Trophoblast cell (in vitro differentiated cells and primary cell): ENCODE results near the gene CNPPD1.
"Not testable (repeated sequence)": the region's sequence is repeated elsewhere in the genome, so short reads cannot be mapped to it uniquely, and the experiment has no call there.

Source experiments
- DNase-seq, 2 donors: peaks; one replicate each; pipeline ENCODE4 v3.0.0-alpha.2; 2016
- H2AFZ ChIP-seq: 2 replicates; pipeline ENCODE4 v1.6.1; 2013; ENCODE audit warnings: low read length, moderate library complexity, mild to moderate bottlenecking; ENCODE audit not compliant: insufficient read depth, poor library complexity
- H2AK5ac ChIP-seq: 2 replicates; pipeline ENCODE4 v1.6.1; 2013; ENCODE audit warnings: mild to moderate bottlenecking, low read length
- H2BK120ac ChIP-seq: 2 replicates; pipeline ENCODE4 v1.6.1; 2013; ENCODE audit warnings: low read length, mild to moderate bottlenecking, moderate library complexity; ENCODE audit not compliant: insufficient read depth, poor library complexity
- H2BK12ac ChIP-seq: 2 replicates; pipeline ENCODE4 v1.6.1; 2013; ENCODE audit warnings: mild to moderate bottlenecking, low read length, moderate library complexity
- H2BK5ac ChIP-seq: 2 replicates; pipeline ENCODE4 v1.6.1; 2013; ENCODE audit warnings: low read length, low read depth, moderate library complexity, mild to moderate bottlenecking; ENCODE audit not compliant: poor library complexity
- H3K14ac ChIP-seq: 2 replicates; pipeline ENCODE4 v1.6.1; 2013; ENCODE audit warnings: mild to moderate bottlenecking, low read length
- H3K18ac ChIP-seq: 2 replicates; pipeline ENCODE4 v1.6.1; 2013; ENCODE audit warnings: mild to moderate bottlenecking, low read length
- H3K23ac ChIP-seq: 2 replicates; pipeline ENCODE4 v1.6.1; 2013; ENCODE audit warnings: low read length
- H3K27ac ChIP-seq: 2 replicates; pipeline ENCODE4 v1.5.1; 2013; ENCODE audit warnings: low read depth, mild to moderate bottlenecking, inconsistent platforms, low read length, moderate library complexity
- H3K27me3 ChIP-seq: 2 replicates; pipeline ENCODE4 v1.6.1; 2013; ENCODE audit warnings: inconsistent platforms, mild to moderate bottlenecking, low read length, moderate library complexity; ENCODE audit not compliant: insufficient read depth
- H3K36me3 ChIP-seq, 2 experiments: 1 replicate in 1 of 2; 2 replicates in 1 of 2; pipeline ENCODE4 v1.6.1; 2013; ENCODE audit warnings: low read length in 2 of 2, mild to moderate bottlenecking in 2 of 2, moderate library complexity in 1 of 2; ENCODE audit not compliant: insufficient read depth in 2 of 2, control insufficient read depth in 1 of 2
- H3K4ac ChIP-seq: 2 replicates; pipeline ENCODE4 v1.6.1; 2013; ENCODE audit warnings: low read depth, mild to moderate bottlenecking, low read length, moderate library complexity
- H3K4me1 ChIP-seq, 2 experiments: 1 replicate in 1 of 2; 2 replicates in 1 of 2; pipeline ENCODE4 v1.6.1; 2013; ENCODE audit warnings: low read length in 2 of 2, mild to moderate bottlenecking in 2 of 2, moderate library complexity in 1 of 2; ENCODE audit not compliant: insufficient read depth in 2 of 2, control insufficient read depth in 1 of 2
- H3K4me2 ChIP-seq: 2 replicates; pipeline ENCODE4 v1.6.1; 2013; ENCODE audit warnings: inconsistent platforms, mild to moderate bottlenecking, low read length, moderate library complexity
- H3K4me3 ChIP-seq: 2 replicates; pipeline ENCODE4 v1.5.1; 2013; ENCODE audit warnings: mild to moderate bottlenecking, low read depth, low read length, inconsistent platforms
- H3K79me1 ChIP-seq: one replicate; pipeline ENCODE4 v1.6.1; 2013; ENCODE audit warnings: low read length
- H3K79me2 ChIP-seq: 2 replicates; pipeline ENCODE4 v1.6.1; 2013; ENCODE audit warnings: low read length, mild to moderate bottlenecking; ENCODE audit not compliant: control insufficient read depth, insufficient read depth, poor library complexity
- H3K9ac ChIP-seq: 2 replicates; pipeline ENCODE4 v1.6.1; 2013; ENCODE audit warnings: mild to moderate bottlenecking, low read length
- H3K9me3 ChIP-seq: 2 replicates; pipeline ENCODE4 v1.6.1; 2013; ENCODE audit warnings: low read depth, mild to moderate bottlenecking, control low read depth, inconsistent platforms, low read length; ENCODE audit not compliant: insufficient read depth
- H4K12ac ChIP-seq: 2 replicates; pipeline ENCODE4 v1.6.1; 2013; ENCODE audit warnings: low read depth, mild to moderate bottlenecking, low read length, moderate library complexity
- H4K8ac ChIP-seq: 2 replicates; pipeline ENCODE4 v1.6.1; 2013; ENCODE audit warnings: low read depth, mild to moderate bottlenecking, low read length, moderate library complexity
- H4K91ac ChIP-seq: one replicate; pipeline ENCODE4 v1.6.1; 2013; ENCODE audit warnings: low read depth, mild to moderate bottlenecking, low read length, moderate library complexity
- WGBS: extraction: QIAGEN DNeasy Blood & Tissue Kit; methylation state at CpG from one replicate; pipeline ENCODE4 v1.1.7; 2013; ENCODE audit warnings: missing lambda C conversion rate; ENCODE audit not compliant: insufficient read length, insufficient coverage; ENCODE audit errors: extremely low coverage; 5-methylcytosine and 5-hydroxymethylcytosine counted together

CNPPD1 gene

GRCh38 chr2:219204425-219205164, 27.9 kb upstream of the CNPPD1 start:
- H3K79me2 ChIP-seq = peaks cover 5% of the 10 kb centered on the region
- H2BK120ac ChIP-seq = no peak overlapping the region
- H3K23ac ChIP-seq = no peak overlapping the region
- DNase-seq = no peak
- H4K12ac ChIP-seq = no peak overlapping the region
- H3K18ac ChIP-seq = no peak overlapping the region
- H3K4me1 ChIP-seq = peaks cover 2 to 4% of the 10 kb centered on the region in 2 experiments
- no peak overlapping the region for H3K4ac ChIP-seq
- H3K9me3 ChIP-seq = no peaks in the 10 kb centered on the region
- H3K14ac ChIP-seq = no peak overlapping the region
- H3K4me2 ChIP-seq = no peak overlapping the region
- no peak overlapping the region for H4K8ac ChIP-seq
- peaks cover 5% of the 10 kb centered on the region for H3K79me1 ChIP-seq
- no peak overlapping the region for H2AFZ ChIP-seq
- H3K4me3 ChIP-seq = no peak overlapping the region
- H2BK5ac ChIP-seq = no peak overlapping the region
- H2AK5ac ChIP-seq = no peak overlapping the region
- H3K9ac ChIP-seq = no peak overlapping the region
- no peak overlapping the region for H3K27ac ChIP-seq
- H3K36me3 ChIP-seq = peaks cover 16 to 17% of the 10 kb centered on the region in 2 experiments
- H2BK12ac ChIP-seq = no peak overlapping the region
- H4K91ac ChIP-seq = no peak overlapping the region
- H3K27me3 ChIP-seq = no peaks in the 10 kb centered on the region
- no CpG with 5 or more reads among the region's 7 CpGs for WGBS

DNA sequence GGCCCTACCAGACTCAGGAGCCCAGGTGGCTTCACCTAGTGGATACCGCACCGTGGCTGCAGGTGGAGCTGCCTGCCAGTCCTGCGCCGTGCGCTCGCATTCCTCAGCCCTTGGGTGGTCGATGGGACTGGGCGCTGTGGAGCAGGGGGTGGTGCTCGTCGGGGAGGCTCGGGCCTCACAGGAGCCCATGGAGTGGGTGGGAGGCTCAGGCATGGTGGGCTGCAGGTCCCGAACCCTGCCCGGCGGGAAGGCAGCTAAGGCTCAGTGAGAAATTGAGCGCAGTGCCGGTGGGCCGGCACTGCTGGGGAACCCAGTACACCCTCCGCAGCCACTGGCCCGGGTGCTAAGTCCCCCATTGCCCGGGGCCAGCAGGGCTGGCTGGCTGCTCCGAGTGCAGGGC, 24.6 kb upstream of the CNPPD1 start:
- not testable (repeated sequence) for H2BK5ac ChIP-seq, H2BK12ac ChIP-seq, H2BK120ac ChIP-seq, H3K4me3 ChIP-seq, H3K18ac ChIP-seq, H4K12ac ChIP-seq, H3K9ac ChIP-seq, H3K4me1 ChIP-seq, H3K27me3 ChIP-seq, H3K36me3 ChIP-seq, H3K4me2 ChIP-seq, H2AK5ac ChIP-seq, H3K79me2 ChIP-seq, H3K14ac ChIP-seq, H4K91ac ChIP-seq, H2AFZ ChIP-seq, H3K27ac ChIP-seq, H3K79me1 ChIP-seq, H3K4ac ChIP-seq, DNase-seq, H3K9me3 ChIP-seq, H3K23ac ChIP-seq, H4K8ac ChIP-seq
- WGBS = no CpG with 5 or more reads among the region's 21 CpGs

DNA sequence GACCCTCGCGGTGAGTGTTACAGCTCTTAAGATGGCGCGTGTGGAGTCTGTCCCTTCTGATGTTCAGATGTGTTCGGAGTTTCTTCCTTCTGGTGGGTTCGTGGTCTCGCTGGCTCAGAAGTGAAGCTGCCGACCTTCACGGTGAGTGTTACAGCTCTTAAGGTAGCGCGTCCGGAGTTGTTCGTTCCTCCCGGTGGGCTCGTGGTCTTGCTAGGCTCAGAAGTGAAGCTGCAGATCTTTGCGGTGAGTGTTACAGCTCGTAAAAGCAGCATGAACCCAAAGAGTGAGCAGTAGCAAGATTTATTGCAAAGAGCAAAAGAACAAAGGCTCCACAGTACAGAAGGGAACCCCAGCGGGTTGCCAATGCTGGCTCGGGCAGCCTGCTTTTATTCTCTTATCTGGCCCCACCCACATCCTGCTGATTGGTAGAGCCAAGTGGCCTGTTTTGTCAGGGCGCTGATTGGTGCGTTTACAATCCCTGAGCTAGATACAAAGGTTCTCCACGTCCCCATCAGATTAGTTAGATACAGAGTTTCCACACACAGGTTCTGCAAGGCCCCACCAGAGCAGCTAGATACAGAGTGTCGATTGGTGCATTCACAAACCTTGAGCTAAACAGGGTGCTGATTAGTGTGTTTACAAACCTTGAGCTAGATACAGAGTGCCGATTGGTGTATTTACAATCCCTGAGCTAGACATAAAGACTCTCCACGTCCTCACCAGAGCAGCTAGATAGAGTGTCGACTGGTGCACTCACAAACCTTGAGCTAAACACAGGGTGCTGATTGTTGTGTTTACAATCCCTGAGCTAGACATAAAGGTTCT, 24.0 kb upstream of the CNPPD1 start:
- H3K4me1 ChIP-seq, H4K91ac ChIP-seq, H3K79me1 ChIP-seq, H2AFZ ChIP-seq, H4K8ac ChIP-seq, H3K27me3 ChIP-seq, H3K9me3 ChIP-seq, H3K36me3 ChIP-seq, H2AK5ac ChIP-seq, H2BK5ac ChIP-seq, H3K9ac ChIP-seq, H3K4me3 ChIP-seq, H3K18ac ChIP-seq, H4K12ac ChIP-seq, H3K14ac ChIP-seq, DNase-seq, H3K79me2 ChIP-seq, H3K4me2 ChIP-seq, H3K27ac ChIP-seq, H2BK12ac ChIP-seq, H2BK120ac ChIP-seq, H3K4ac ChIP-seq, H3K23ac ChIP-seq: not testable (repeated sequence)
- WGBS = no CpG with 5 or more reads among the region's 26 CpGs

DNA sequence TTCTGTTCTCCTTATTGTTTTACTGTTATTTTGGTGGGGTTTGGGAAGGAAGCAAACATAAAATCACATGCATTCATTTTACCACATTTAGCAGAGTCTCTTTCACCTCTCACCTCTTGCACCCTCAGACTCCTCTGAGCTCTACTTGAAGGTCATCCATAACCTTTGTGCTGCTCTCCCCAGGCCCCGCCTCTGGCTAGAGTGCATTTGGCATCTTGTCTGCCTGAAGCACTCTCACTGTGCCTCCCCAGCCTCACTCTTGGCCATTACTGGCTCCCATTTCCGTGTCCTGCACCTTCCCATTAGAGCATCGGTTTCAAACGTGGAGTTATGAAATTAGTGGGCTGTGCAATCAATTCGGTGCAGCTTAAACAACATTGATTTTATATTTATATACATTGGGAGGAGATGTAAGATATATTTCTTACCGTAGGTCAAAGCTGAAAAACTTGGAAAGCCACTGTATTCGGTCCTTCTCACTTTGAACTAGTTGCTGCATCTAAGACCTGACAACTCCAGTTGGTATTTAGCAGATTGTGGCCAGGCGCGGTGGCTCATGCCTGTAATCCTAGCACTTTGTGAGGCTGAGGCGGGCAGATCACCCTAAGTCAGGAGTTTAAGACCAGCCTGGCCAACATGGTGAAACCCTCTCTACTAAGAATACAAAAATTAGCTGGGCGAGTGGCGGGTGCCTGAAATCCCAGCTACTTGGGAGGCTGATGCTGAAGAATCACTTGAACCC, 22.9 kb upstream of the CNPPD1 start:
- H3K23ac ChIP-seq = no peak overlapping the region
- H2AFZ ChIP-seq = no peak overlapping the region
- H3K36me3 ChIP-seq = no peaks in the 10 kb centered on the region
- H4K12ac ChIP-seq = no peak overlapping the region
- H3K9me3 ChIP-seq = no peaks in the 10 kb centered on the region
- no CpG with 5 or more reads among the region's 12 CpGs for WGBS
- H3K4me2 ChIP-seq = no peak overlapping the region
- no peaks in the 10 kb centered on the region for H3K79me2 ChIP-seq
- H3K4me1 ChIP-seq = no peaks in the 10 kb centered on the region
- H3K9ac ChIP-seq = no peak overlapping the region
- H2BK12ac ChIP-seq = no peak overlapping the region
- no peak for DNase-seq
- no peak overlapping the region for H2AK5ac ChIP-seq
- H3K4ac ChIP-seq = no peak overlapping the region
- no peak overlapping the region for H3K14ac ChIP-seq
- no peak overlapping the region for H4K91ac ChIP-seq
- no peak overlapping the region for H3K27ac ChIP-seq
- H2BK120ac ChIP-seq = no peak overlapping the region
- H4K8ac ChIP-seq = no peak overlapping the region
- H2BK5ac ChIP-seq = no peak overlapping the region
- H3K4me3 ChIP-seq = no peak overlapping the region
- H3K18ac ChIP-seq = no peak overlapping the region
- H3K79me1 ChIP-seq = no peaks in the 10 kb centered on the region
- H3K27me3 ChIP-seq = no peaks in the 10 kb centered on the region
